Measurements from ENCODE around the gene FGF10. TPM values are rescaled to one million over a fixed set of nuclear protein-coding genes. Genes with fewer than 3 reads are reported as not detected.

FGF10 gene
- 1 to 10 TPM in 6 of 9 donors, under 1 TPM in 3; 0.18 to 2.8 (median 1.1) TPM for total RNA-seq
- 1 to 10 TPM; 1.0 to 1.4 (median 1.1) TPM for polyA plus RNA-seq
- long read RNA-seq, donor 1 = 0 reads
- long read RNA-seq, donor 2 = 0 reads
- long read RNA-seq, donor 3 = 0 reads
- long read RNA-seq, donor 4 = 0 reads
- long read RNA-seq, donor 5 = 0 reads
- long read RNA-seq, donor 6, partial matches to known transcripts = 0 of 1 reads
- long read RNA-seq, donor 6, other reads (novel, unspliced or antisense) = 1 of 1 reads
- long read RNA-seq, donor 7, partial matches to known transcripts = 0 of 1 reads
- long read RNA-seq, donor 7, other reads (novel, unspliced or antisense) = 0 of 1 reads
- long read RNA-seq, donor 8 = 0 reads
- long read RNA-seq, donor 9 = 0 reads
- long read RNA-seq, donor 10 = 0 reads

GRCh38 chr5:44389090-44389822 is at the start of gene FGF10:
Gene FGF10 (minus strand): TSS chr5:44389420. CDS start chr5:44388682, 738 bp downstream.
- Histone ChIP-seq H3K27ac (peak within 1 kb of the TSS in 1 of 5 donors; percentile 59), H3K4me3 (peak within 1 kb of the TSS in 2 of 4 donors; percentile 30 to 49), H3K36me3 (replicated peaks in 1 of 2) (no peaks in the 10 kb centered on the region), H3K27me3 (peaks cover 9% of the 10 kb centered on the region), H3K4me1 (replicated peaks in 1 of 2) (peaks cover 7 to 11% of the 10 kb centered on the region in 2 donors), H3K9me3 (replicated peaks in 1 of 3) (no peaks in the 10 kb centered on the region)
- peak in 6 of 7 donors; percentile 7 to 51 (median 20) for DNase-seq
- TF ChIP-seq POLR2A (IDR thresholded peaks at IDR 0.05) (no peak), CTCF (IDR thresholded peaks at IDR 0.05) (no peak)
- intact Hi-C loops (cut with DNase I) = no loop called here
- WGBS, 4 donors = 1 to 4% (median 1%) methylated on average over 12 to 35 of the region's 35 CpGs

GRCh38 chr5:44426944-44427343 is 37.7 kb upstream of the FGF10 start:
- H3K4me1 ChIP-seq (replicated peaks in 1 of 2) = no peaks in the 10 kb centered on the region
- 75 to 85% (median 80%) methylated on average over 1 of the region's 1 CpG for WGBS, 4 donors
- H3K27me3 ChIP-seq = no peaks in the 10 kb centered on the region
- DNase-seq = no peak
- H3K9me3 ChIP-seq (replicated peaks in 1 of 3) = no peaks in the 10 kb centered on the region
- H3K36me3 ChIP-seq (replicated peaks in 1 of 2) = no peaks in the 10 kb centered on the region
- H3K4me3 ChIP-seq = no peak overlapping the region
- TF ChIP-seq CTCF (IDR thresholded peaks at IDR 0.05) (no peak), POLR2A (IDR thresholded peaks at IDR 0.05) (no peak)
- intact Hi-C loops (cut with DNase I) = no loop called here
- H3K27ac ChIP-seq = no peak overlapping the region

GRCh38 chr5:44412286-44412685 is 23.1 kb upstream of the FGF10 start:
- 71 to 81% (median 74%) methylated on average over 3 of the region's 3 CpGs for WGBS, 4 donors
- no peaks in the 10 kb centered on the region for H3K4me1 ChIP-seq (replicated peaks in 1 of 2)
- DNase-seq = no peak
- TF ChIP-seq POLR2A (IDR thresholded peaks at IDR 0.05) (no peak), CTCF (IDR thresholded peaks at IDR 0.05) (no peak)
- no peaks in the 10 kb centered on the region for H3K36me3 ChIP-seq (replicated peaks in 1 of 2)
- no peaks in the 10 kb centered on the region for H3K27me3 ChIP-seq
- intact Hi-C loops (cut with DNase I) = no loop called here
- H3K9me3 ChIP-seq (replicated peaks in 1 of 3) = no peaks in the 10 kb centered on the region
- no peak overlapping the region for H3K4me3 ChIP-seq
- no peak overlapping the region for H3K27ac ChIP-seq

GRCh38 chr5:44402084-44402483 is 12.9 kb upstream of the FGF10 start:
- no peaks in the 10 kb centered on the region for H3K9me3 ChIP-seq (replicated peaks in 1 of 3)
- H3K4me3 ChIP-seq = no peak overlapping the region
- no peak for DNase-seq
- no peaks in the 10 kb centered on the region for H3K36me3 ChIP-seq (replicated peaks in 1 of 2)
- TF ChIP-seq CTCF (IDR thresholded peaks at IDR 0.05) = no peak
- H3K27ac ChIP-seq = no peak overlapping the region
- H3K4me1 ChIP-seq (replicated peaks in 1 of 2) = no peaks in the 10 kb centered on the region
- H3K27me3 ChIP-seq = no peaks in the 10 kb centered on the region
- intact Hi-C loops (cut with DNase I) = no loop called here
- 67 to 94% (median 76%) methylated on average over 2 of the region's 2 CpGs for WGBS, 4 donors
